ENCODE data around the gene PUS3.

DNA sequence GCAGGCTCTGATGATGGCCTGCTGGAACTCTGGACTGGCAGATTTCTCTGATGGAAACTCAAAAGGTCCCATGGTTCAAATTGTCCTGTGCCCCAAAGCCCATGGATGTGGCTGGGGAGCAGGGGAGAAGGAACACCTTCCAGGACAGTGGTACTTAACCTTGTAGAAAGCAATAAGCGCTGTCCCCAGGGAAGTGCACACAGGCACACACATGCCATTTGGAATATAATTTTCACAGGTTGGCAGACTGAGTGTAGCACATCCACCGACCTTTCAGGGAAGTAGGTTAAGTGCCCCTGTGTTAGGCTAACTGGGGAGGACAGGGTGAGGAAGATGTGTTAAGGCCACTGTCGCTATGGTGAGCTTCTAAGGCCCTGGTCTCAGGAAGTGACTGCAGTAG is 19.1 kb upstream of the PUS3 start:
- no peak for TF ChIP-seq EZH2phosphoT487 (IDR thresholded peaks at IDR 0.05; ENCODE audit: borderline replicate concordance)
- no peak for TF ChIP-seq EZH2 (IDR thresholded peaks at IDR 0.05)

Measured in HCT116 (cell line).